Ovary (tissue), 3 donors: Measurements from ENCODE around the gene MRPS25.

Experiments
- CTCF ChIP-seq, 3 donors: fragments of 450-650 bp in 2 of 3; fragments of 200-600 bp in 1 of 3; IDR thresholded peaks; one replicate each; pipeline versions ENCODE4 v1.5.1 to v1.8.0; 2016 to 2022; ENCODE audit warnings: antibody characterized with exemption in 3 of 3, mild to moderate bottlenecking in 1 of 3
- EP300 ChIP-seq: sonication (generic); formaldehyde crosslinking; IDR thresholded peaks from one replicate; pipeline ENCODE4 v1.6.1; 2017; ENCODE audit warnings: antibody characterized with exemption
- POLR2A ChIP-seq: fragments of 450-650 bp; IDR thresholded peaks from one replicate; pipeline ENCODE4 v1.6.1; 2017; ENCODE audit warnings: antibody characterized with exemption, mild to moderate bottlenecking, moderate library complexity
- donor health status: DM: no; HTN: no; CAD: no.

GRCh38 chr3:15079091-15079490 lies 14.0 kb upstream of the MRPS25 start:
- TF ChIP-seq CTCF (IDR thresholded peaks at IDR 0.05) (no peak), EP300 (no peak), POLR2A (no peak)
